HG03460 (cell line): ENCODE data around the gene OLFM3.

Experiments
- ATAC-seq: cut with Tn5 transposase; IDR thresholded peaks from one replicate; pipeline ENCODE4 v1.9.1; 2021; ENCODE audit not compliant: unreplicated experiment

Gene OLFM3

DNA sequence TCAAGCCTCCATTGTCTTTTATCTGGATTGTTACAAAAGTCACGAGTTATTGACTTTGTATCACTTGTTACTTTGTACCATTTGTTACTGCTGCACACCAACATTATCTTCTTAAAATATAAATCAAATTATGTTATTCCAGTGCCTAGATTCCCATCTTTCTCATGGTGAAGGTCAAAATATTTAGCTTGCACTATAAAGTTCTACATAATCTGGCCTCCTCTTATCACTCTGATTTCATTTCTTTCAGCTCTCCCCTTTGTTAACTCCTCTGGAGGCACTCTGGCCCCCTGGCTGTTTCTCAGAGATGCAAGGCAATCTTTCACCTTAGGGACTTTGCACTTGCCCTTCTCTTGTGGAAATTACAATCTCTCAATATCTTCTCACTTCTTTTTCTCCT is 143.8 kb downstream of the OLFM3 start:
- ATAC-seq: no peak

DNA sequence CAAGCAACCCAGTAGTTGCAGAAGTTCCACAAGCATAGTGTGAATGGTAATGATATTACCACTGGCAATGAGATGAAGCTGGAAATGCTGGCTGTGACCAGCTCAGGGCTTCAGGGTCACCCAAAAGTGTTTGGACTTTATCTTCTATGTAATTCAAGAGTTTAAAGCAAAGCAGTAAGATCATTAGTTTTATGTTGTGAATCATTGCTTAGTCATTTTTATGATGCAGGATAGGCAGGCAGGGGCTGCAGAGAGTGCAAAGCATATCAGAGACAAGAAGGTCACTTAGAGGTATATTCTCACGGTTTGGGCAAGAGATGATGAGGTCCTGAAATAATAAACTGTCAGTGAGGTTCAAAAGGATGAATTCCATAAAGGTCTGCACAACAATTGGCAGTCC is 147.4 kb downstream of the OLFM3 start:
- no peak for ATAC-seq

DNA sequence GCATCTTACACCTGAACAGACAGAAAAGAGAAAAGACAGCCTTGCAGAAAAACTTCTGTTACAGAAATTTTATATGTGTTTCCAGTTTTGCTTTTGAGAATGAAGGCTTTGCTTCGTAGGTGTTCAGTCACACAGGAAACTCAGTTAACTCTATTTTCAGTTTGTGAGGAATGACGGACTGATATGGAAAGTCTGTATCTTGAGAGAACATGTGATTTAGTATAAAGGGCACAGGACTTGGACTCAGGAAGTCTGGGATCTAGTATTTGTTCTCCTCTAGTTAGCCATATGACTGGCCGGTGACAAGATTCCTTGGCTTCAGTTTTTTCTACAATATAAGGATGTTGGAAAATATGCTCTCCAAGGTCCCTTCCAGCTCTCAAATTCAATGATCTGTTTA is 149.1 kb downstream of the OLFM3 start:
- ATAC-seq: no peak

DNA sequence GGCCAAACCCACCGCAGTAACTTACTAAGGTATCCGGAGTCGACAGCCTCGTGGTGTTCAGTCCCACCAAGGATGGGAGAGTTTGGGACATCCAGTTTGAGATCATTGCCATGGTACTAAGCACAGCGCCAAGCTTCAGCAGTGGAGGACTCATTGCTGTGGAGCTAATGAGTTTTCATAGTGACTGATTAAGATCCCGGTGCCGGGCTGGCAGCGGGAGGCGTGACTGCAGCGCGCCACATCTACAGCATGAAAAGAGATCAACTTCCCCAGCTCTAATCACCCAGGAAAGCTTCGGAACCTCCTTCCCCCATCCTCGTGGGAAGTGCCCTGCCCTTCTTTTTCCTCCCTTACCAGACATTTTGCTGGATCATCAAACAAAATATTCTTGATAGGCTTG is 149.9 kb downstream of the OLFM3 start:
- no peak for ATAC-seq

DNA sequence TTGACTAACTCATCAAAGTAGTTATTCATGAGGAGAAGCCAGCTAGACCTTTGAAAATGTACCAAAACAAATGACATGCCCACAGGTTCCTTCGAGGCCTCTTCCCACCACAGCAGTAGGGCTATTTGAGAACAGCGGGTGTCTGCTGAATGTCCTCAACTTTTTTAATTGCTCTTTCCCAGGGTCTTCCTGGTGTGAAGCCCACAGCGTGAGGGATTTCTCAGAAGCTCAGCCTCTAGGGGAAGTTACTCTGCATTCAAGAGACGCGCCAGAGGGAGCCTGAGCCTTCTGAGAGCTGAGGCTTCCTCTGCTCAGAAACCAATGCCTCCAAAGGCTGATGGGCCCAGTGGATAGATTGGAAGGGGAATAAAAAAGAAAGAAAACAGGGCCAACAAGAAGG is 153.6 kb downstream of the OLFM3 start:
- ATAC-seq: no peak

DNA sequence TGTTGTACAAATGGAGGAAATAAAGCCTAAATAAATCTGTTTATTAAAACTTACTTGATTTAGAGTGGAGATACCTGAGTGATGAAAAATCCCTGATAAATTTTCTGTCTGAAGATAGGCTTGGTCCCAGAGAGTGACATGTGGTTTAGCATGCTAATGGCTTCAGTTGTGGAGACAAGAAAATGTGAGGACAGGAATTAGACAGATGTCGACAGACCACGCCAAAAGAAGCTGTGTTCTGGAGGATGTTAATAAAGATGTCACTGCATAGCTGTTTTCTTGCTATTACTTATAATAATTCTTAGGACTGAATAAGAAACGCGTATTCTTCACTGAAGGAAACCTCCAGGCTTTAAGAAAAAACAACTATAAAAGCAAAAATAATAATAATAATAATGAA is 154.9 kb downstream of the OLFM3 start:
- no peak for ATAC-seq

DNA sequence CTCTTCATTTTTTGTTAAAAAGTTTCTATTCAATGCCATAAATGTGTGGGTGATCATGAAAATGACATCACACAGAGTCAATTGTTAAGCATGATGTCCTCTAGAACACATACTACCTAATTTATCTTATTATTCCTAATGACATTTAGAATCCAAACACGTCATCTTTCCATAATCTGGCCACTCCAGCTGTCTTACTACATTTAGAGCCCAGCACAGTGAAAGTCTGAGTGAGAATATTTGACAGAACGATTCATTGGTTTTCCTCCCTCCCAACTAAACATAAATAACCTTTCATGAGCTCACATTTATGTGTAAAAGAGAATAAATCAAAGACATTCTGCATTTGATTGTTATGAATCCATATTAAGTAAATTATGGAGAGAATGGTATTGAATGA is 160.7 kb downstream of the OLFM3 start:
- no peak for ATAC-seq

DNA sequence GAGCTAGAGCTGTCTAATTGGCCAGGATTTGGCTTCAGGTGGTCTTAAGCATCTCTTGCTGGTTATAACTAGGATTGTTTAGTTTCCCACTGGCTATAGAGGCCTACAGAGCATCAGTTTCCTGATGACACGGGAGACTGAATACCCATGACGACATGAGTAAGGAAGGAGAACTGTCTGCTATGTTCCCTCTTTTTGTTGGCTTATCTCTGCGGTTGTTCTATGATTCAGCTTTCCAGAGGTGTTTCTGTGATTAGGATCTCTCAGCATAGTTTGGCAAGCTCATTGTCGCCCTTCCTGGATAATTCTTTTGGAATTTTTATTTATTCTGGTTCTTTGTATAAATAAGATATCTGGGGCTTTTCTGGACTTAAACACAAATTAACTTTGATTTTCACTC is 163.4 kb downstream of the OLFM3 start:
- no peak for ATAC-seq

DNA sequence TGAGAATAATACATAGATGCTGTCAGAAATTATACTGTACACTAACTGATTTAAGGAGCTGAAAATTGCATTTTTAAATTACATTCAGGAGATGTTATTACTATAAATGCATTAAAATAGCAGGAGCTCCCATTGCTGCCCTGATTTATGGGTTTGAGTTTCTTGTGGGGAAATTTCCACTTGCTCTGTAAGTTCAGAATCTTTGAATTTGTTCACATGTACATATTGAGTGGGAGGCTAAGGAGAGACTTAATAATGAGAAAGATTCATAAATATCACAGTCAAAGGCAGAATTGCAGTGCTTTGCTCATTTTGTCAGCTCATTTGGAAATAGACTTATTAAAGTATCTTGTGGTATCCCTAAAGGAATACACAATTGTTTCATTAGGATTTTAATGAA is 170.3 kb downstream of the OLFM3 start:
- ATAC-seq: no peak

DNA sequence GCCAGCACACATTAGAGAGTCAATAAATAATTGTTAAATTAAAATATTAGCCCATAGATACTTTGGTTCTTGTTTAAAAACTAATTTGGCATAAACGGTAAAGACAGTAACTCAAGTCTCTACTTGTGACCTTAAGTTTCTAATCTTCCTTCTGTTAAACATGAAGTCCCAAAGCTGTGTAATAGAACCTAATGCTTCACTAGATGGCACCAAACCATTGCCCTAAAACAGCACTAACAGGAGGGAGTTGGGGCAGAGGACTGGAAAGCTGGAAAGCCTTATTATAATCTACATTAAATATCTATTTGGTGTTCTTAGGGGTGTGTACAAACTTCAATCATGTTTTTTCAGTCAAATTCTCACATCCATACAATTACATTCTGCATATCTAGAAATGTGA is 176.7 kb downstream of the OLFM3 start:
- no peak for ATAC-seq

DNA sequence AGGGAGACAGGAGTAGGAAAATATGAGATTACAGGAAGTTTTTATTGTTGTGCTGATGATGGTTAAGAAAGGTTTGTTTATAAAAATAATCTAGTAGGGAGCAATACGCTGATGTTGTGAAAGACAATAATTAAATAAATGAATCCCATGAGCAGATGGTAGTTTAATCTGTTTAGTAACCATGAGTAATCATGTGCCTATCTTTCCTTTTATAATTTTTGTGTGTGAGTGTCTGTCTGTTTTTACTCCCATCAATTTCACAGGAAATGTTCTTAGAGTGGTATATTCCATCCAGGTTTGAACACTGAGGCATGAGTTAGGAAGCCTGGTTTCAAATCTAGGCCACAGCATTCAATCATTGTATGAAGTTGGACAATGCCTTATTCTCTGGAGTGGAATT is 180.5 kb downstream of the OLFM3 start:
- ATAC-seq: no peak

DNA sequence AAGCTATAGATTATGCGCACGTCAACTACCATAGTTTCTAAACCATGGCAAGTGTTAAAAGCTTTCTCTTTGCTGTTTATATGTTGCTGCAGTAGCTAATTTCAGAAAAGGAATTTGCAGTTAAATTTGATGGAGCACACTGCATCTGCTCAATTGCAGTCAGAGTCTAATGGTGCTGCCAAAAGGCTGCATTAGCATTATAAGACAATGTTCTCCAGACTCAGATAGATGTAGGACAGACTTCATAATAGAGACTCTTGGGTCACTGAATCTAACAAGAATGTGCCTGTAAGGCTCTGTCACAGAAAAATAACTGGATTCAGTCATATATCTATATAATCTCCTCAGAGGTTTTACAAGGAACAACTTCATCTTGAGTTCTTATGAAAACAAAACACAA is 198.3 kb downstream of the OLFM3 start:
- no peak for ATAC-seq

DNA sequence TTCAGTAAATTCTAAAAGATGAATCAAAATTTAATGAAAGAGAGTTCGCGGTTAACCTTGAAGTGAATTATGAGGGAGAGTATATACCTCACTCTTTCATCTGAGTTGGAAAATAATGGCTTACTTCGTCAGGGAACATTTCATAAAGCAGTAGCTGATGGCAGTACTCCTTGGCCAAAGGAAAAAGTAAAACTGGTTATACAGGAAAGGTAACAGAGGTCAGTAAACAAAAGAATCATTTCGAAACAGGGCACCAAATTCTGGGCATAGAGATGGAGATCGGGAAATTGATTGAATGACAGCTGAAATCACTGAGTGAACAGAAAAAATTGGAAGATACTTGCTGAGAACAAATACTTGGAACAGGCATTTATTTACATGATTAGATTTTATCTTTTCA is 199.0 kb downstream of the OLFM3 start:
- no peak for ATAC-seq

DNA sequence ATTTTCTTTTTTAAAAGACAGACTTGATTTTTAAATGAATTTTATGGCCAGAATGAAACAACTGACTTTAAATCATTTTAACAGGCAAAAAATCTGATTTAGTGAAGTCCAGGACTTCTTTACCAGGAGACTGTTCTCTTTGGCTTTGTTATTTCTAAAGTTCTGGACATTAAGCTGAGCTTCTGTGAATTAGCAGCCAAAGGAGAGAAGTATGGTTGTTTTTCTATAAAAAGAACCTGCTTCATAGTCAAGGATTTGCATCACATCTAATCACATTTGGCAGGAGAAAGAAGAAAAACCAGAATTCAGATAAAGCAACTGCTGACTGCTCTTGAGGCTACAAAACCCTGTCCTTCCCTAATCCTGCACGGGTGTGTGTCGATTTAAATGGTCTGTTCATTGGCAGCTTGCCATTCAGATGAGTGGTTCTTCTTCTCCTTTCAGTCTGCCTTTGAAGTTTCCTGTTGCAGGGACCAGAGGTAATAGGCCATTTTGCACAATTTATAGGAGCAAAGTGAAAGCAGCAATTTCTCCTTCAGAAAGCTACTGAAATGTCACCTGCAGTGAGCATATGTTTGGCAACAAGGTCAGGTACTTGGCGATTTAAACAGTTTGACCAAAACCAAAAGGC is 215.4 kb downstream of the OLFM3 start:
- ATAC-seq: no peak

DNA sequence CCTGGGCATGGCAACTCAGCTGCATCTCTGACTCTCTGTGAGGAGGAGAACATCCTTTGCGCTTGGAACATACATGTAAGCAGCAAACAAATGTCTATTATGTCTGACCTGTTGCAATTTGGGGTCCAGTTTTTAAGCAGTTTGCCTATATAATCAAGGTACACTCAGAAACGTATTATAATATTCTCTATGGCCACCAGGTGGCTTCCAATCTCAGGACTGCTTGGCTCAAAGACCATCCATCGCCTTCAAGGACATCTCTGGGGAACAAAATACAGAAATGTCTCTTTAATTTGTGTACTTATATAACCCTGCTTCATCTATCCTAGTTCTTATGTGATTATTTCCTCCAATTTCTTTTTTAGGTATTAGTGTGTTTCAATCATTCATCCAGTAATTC is 227.2 kb downstream of the OLFM3 start:
- no peak for ATAC-seq

DNA sequence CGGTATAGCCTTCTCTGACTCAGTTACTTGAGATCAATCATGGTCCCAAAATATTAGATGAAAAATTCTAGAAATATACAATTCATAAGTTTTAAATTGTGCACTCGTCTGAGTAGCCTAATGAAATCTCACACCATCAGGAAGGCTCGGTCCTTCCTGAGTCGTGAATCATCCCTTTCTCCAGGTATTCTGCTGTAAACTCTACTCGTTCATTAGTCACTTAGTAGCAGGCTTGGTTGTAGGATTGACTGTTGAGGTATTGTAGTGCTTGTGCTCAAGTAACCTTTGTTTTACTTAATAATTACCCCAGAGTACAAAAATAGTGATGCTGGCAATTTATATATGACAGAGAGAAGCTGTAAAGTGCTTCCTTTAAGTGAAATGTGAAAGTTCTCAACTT is 238.7 kb downstream of the OLFM3 start:
- no peak for ATAC-seq

DNA sequence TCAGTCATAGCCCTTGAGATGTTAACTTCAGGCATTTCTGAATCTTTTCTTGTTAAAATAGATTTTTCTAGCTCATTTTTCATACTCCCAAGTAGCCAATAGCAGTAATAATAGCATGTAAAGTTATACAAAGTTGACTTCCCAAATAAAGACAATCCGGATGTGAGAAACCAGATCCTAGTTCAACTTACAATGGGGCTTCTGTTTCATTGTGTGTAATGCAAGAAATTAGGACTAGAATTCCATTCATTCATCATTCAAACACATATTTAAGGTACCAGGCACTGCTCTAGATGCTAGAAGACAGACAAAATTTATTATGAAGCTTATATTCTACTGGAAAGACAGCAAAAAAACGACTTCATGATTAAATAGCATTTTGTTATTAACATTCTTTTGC is 240.3 kb downstream of the OLFM3 start:
- ATAC-seq: no peak
